ENCODE measurements around the gene SYK. TPM values are rescaled to one million over a fixed set of nuclear protein-coding genes. Genes with fewer than 3 reads are reported as not detected.

Gene SYK
- total RNA-seq, 1 donor from 2014 or later: 7.4 TPM

DNA sequence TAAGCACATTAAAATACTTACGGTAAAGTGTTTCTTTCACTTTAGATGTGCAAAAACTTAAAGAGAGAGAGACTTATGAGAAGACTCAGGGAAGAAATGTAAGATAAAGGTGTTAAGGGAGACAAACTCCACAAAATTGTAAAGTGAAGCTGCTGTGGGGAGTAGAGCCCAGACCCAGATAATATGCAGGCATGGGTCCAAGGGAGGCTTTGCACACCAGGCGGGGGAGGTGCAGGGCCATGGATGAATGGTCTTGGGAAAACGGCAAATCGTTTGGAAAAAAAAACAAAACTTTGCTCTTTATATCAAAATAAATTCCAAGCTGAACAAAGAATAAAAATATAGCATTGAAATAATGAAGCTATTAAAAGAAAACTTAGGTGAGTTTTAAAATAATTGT, 9.1 kb downstream of the SYK start:
- Mint-ChIP-seq H3K4me1 (ENCODE audit: low read depth) (no peaks in the 10 kb centered on the region), H3K36me3 (ENCODE audit: insufficient read depth) (no peaks in the 10 kb centered on the region), H3K27ac (no peak overlapping the region), H3K4me3 (ENCODE audit: low read depth) (no peak overlapping the region), H3K9me3 (ENCODE audit: low read depth) (no peaks in the 10 kb centered on the region), H3K27me3 (peaks cover 23% of the 10 kb centered on the region)
- no peak for DNase-seq (ENCODE audit: low spot score, unreplicated experiment)
- TF ChIP-seq CTCF (IDR thresholded peaks at IDR 0.05; ENCODE audit: unreplicated experiment): no peak

DNA sequence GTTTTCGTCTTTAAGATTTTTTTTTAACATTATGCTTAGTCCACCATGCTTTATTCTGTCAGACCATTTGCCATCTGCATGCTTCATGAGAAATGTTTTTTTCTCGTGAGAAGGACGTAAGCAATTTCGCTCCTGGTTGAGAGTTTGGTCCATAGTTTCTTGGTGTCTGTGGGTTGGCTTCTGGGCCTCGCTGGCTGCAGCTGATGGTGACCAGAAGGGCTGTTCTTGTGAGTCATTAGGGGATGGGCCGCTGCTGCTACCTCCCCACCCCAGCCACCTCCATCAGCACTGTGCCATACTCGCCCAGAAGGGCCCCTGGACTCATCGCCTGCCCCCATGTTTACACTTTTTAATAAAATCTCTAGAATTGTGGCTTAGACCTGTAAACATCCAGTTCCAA, 11.4 kb downstream of the SYK start:
- H3K4me1 Mint-ChIP-seq (ENCODE audit: low read depth): no peaks in the 10 kb centered on the region
- DNase-seq (ENCODE audit: low spot score, unreplicated experiment): no peak
- no peaks in the 10 kb centered on the region for H3K36me3 Mint-ChIP-seq (ENCODE audit: insufficient read depth)
- no peak overlapping the region for H3K27ac Mint-ChIP-seq
- peaks cover 16% of the 10 kb centered on the region for H3K27me3 Mint-ChIP-seq
- peaks cover 3% of the 10 kb centered on the region for H3K9me3 Mint-ChIP-seq (ENCODE audit: low read depth)
- no peak for TF ChIP-seq CTCF (IDR thresholded peaks at IDR 0.05; ENCODE audit: unreplicated experiment)
- H3K4me3 Mint-ChIP-seq (ENCODE audit: low read depth): no peak overlapping the region

GRCh38 chr9:90813523-90813922, 11.9 kb downstream of the SYK start:
- no peak for TF ChIP-seq CTCF (IDR thresholded peaks at IDR 0.05; ENCODE audit: unreplicated experiment)
- no peak overlapping the region for H3K27ac Mint-ChIP-seq
- peaks cover 11% of the 10 kb centered on the region for H3K27me3 Mint-ChIP-seq
- H3K4me3 Mint-ChIP-seq (ENCODE audit: low read depth): no peak overlapping the region
- no peak for DNase-seq (ENCODE audit: low spot score, unreplicated experiment)
- no peaks in the 10 kb centered on the region for H3K4me1 Mint-ChIP-seq (ENCODE audit: low read depth)
- peaks cover 3% of the 10 kb centered on the region for H3K9me3 Mint-ChIP-seq (ENCODE audit: low read depth)
- no peaks in the 10 kb centered on the region for H3K36me3 Mint-ChIP-seq (ENCODE audit: insufficient read depth)

DNA sequence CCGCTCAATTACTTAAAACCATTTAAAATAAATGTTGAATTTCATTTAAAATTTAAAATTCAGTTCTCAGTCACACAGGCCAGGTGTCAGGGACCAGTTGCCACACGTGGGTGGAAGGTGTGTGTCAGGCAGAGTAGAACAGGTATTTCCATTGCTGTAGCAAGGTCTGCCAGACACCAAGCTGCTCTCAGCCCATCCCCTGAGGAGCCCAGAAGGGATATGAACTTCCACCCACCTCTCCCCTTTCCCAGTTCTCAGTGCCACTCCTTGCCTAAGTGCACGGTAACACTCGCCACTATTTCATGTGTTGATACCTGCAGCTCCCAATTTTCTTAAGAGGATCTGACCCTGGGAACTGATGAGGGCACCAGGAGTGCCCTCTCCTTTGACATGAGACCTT, 12.7 kb downstream of the SYK start:
- peaks cover 3% of the 10 kb centered on the region for H3K9me3 Mint-ChIP-seq (ENCODE audit: low read depth)

DNA sequence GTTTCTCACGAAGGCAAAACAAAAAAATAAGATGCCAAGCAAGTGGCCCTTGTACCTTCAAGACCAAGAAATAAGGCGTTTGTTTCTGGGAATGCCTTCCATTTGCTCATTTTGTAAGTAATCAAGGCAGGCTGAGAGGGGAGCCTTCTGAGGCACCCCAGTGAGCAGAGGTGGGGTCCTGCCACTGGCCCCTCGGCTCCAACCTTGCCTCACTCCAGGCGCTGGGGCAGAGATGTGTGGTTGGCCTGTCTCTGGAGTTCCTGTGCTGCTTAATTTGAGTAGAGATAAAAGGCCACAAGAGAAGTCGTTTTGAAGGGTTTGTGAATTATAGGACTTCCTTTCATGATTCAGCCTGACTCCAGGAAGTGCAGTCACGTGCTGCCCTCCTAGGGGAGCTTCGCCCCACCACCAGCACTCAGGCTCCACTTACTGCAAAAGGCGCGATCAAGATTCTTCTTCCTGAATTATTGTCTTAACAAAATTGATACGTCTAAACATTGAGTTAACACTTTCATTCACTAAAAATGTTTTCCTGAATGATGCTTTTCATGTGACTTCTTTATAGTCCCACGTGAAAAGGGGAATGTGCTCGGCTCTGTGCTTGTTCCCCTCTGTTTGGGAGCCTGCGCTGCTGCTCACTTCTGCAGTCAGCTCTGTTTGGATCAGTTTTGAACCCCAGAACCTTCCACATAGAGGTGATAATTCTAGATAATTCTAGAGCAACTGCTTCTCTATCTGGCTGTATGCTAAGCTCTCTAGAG, 13.7 kb downstream of the SYK start:
- no peak overlapping the region for H3K27ac Mint-ChIP-seq
- H3K4me1 Mint-ChIP-seq (ENCODE audit: low read depth): no peaks in the 10 kb centered on the region
- peaks cover 3% of the 10 kb centered on the region for H3K9me3 Mint-ChIP-seq (ENCODE audit: low read depth)
- no peaks in the 10 kb centered on the region for H3K27me3 Mint-ChIP-seq
- no peak for TF ChIP-seq CTCF (IDR thresholded peaks at IDR 0.05; ENCODE audit: unreplicated experiment)
- no peak overlapping the region for H3K4me3 Mint-ChIP-seq (ENCODE audit: low read depth)
- no peaks in the 10 kb centered on the region for H3K36me3 Mint-ChIP-seq (ENCODE audit: insufficient read depth)
- no peak for DNase-seq (ENCODE audit: low spot score, unreplicated experiment)

More for the DNA sequence above, 12.7 kb downstream of the SYK start:
- no peak for DNase-seq (ENCODE audit: low spot score, unreplicated experiment)
- Mint-ChIP-seq H3K36me3 (ENCODE audit: insufficient read depth) (no peaks in the 10 kb centered on the region), H3K4me3 (ENCODE audit: low read depth) (no peak overlapping the region), H3K27me3 (peaks cover 5% of the 10 kb centered on the region), H3K27ac (no peak overlapping the region), H3K4me1 (ENCODE audit: low read depth) (no peaks in the 10 kb centered on the region)
- no peak for TF ChIP-seq CTCF (IDR thresholded peaks at IDR 0.05; ENCODE audit: unreplicated experiment)

Measured in progenitor cell of endocrine pancreas (in vitro differentiated cells).